GM12878 (cell line): ENCODE results near the gene ARHGAP45. TPM values are rescaled to one million over a fixed set of nuclear protein-coding genes. Genes with fewer than 3 reads are reported as not detected.

Experiments
- ATAC-seq: fragments of 200-7000 bp; cut with Tn5 transposase; 3 replicates; pipeline ENCODE4 v1.9.1; 2020; ENCODE audit warnings: mild to moderate bottlenecking, moderate library complexity
- BruUV-seq: library from RNA; stranded (reverse); fragments of 400-500 nt; replicated peaks from 2 replicates; lab custom pipeline; 2021; lab: Mats Ljungman, UMichigan
- CTCF ChIA-PET: fragments of 300-600 bp; sonication (Branson Sonifier 250); formaldehyde crosslinking; extraction: SDS; loops from one replicate; lab custom pipeline; 2021; ENCODE audit warnings: inconsistent platforms; lab: Yijun Ruan, JAX
- POLR2A ChIA-PET: fragments of 350-600 bp; formaldehyde crosslinking; extraction: SDS; loops from one replicate; lab custom pipeline; 2021; ENCODE audit warnings: inconsistent platforms; lab: Charles Lee
- RAD21 ChIA-PET: fragments of 300-600 bp; sonication (Branson Sonifier 250); formaldehyde crosslinking; loops from one replicate; lab custom pipeline; 2023; ENCODE audit warnings: antibody characterized with exemption; ENCODE audit not compliant: unreplicated experiment; lab: Charles Lee
- SMC1A ChIA-PET: fragments of 300-600 bp; sonication (Branson Sonifier 250); formaldehyde crosslinking; loops from one replicate; lab custom pipeline; 2023; ENCODE audit not compliant: unreplicated experiment, uncharacterized antibody; lab: Charles Lee
- DNase-seq: peaks from one replicate; pipeline ENCODE4 v3.0.0-alpha.2; 2011; ENCODE audit warnings: low read depth, low spot score
- FAIRE-seq: peaks from 3 replicates; lab custom pipeline; 2011; peaks lifted over from hg19 to GRCh38; lab: Jason Lieb, UNC
- H2AFZ ChIP-seq: 2 replicates; pipeline ENCODE4 v1.6.0; 2011; ENCODE audit warnings: low read depth, low read length, control low read depth; ENCODE audit not compliant: control insufficient read depth
- H3K27ac ChIP-seq: 2 replicates; pipeline ENCODE4 v1.5.1; 2011; ENCODE audit warnings: control low read depth; ENCODE audit not compliant: control insufficient read depth, insufficient read depth
- H3K27me3 ChIP-seq, 2 experiments: replicated peaks in 1 of 2; 2 replicates each; pipeline versions ENCODE4 v1.6.0 to v1.6.1; 2011; ENCODE audit warnings: low read length in 1 of 2; ENCODE audit not compliant: control insufficient read depth in 2 of 2, insufficient read depth in 2 of 2
- H3K36me3 ChIP-seq, 2 experiments: 2 replicates each; pipeline ENCODE4 v1.5.1; 2011; ENCODE audit warnings: low read length in 1 of 2; ENCODE audit not compliant: control insufficient read depth in 2 of 2, insufficient read depth in 2 of 2
- H3K4me1 ChIP-seq: 2 replicates; pipeline ENCODE4 v1.6.1; 2011; ENCODE audit warnings: mild to moderate bottlenecking, low read length, moderate library complexity, mixed read lengths; ENCODE audit not compliant: control insufficient read depth, insufficient read depth
- H3K4me2 ChIP-seq: 2 replicates; pipeline ENCODE4 v1.6.0; 2011; ENCODE audit warnings: control low read depth; ENCODE audit not compliant: control insufficient read depth, insufficient read depth
- H3K4me3 ChIP-seq: fragments of 200-600 bp; sonication (generic); 2 replicates; pipeline ENCODE4 v1.5.1; 2016
- H3K79me2 ChIP-seq: 2 replicates; pipeline ENCODE4 v1.6.0; 2011; ENCODE audit warnings: low read length; ENCODE audit not compliant: control insufficient read depth, insufficient read depth
- H3K9ac ChIP-seq: 2 replicates; pipeline ENCODE4 v1.8.0; 2011; ENCODE audit warnings: low read length, control low read depth, mixed read lengths; ENCODE audit not compliant: control insufficient read depth, insufficient read depth
- H3K9me3 ChIP-seq: replicated peaks from 3 replicates; pipeline ENCODE4 v1.5.1; 2011; ENCODE audit warnings: mild to moderate bottlenecking, low read length; ENCODE audit not compliant: control insufficient read depth, insufficient read depth
- H4K20me1 ChIP-seq: 2 replicates; pipeline ENCODE4 v1.6.0; 2011; ENCODE audit not compliant: control insufficient read depth, insufficient read depth
- CEBPZ ChIP-seq: fragments of 150-350 bp; IDR thresholded peaks from 2 replicates; pipeline ENCODE4 v1.6.1; 2016; ENCODE audit warnings: low read depth, low read length
- EZH2 ChIP-seq: IDR thresholded peaks from 2 replicates; pipeline ENCODE4 v1.6.1; 2012; ENCODE audit warnings: low read depth, mild to moderate bottlenecking, control low read depth, inconsistent platforms, low read length, borderline replicate concordance; ENCODE audit not compliant: control insufficient read depth
- FOXM1 ChIP-seq: IDR thresholded peaks from 2 replicates; pipeline ENCODE4 v1.6.1; 2012; ENCODE audit warnings: low read depth, mild to moderate bottlenecking, inconsistent platforms, low read length, moderate library complexity
- IKZF1 ChIP-seq: fragments of 450-650 bp; conservative IDR thresholded peaks from 2 replicates; pipeline ENCODE4 v1.6.1; 2017; ENCODE audit warnings: antibody characterized with exemption, mild to moderate bottlenecking
- MTA3 ChIP-seq: IDR thresholded peaks from 2 replicates; pipeline ENCODE4 v1.6.1; 2012; ENCODE audit warnings: low read length, inconsistent platforms, borderline replicate concordance
- POLR2A ChIP-seq: IDR thresholded peaks from 2 replicates; pipeline ENCODE4 v1.6.1; 2011; ENCODE audit warnings: low read depth, mild to moderate bottlenecking, low read length
- RB1 ChIP-seq: fragments of 450-650 bp; formaldehyde crosslinking; IDR thresholded peaks from 2 replicates; pipeline ENCODE4 v1.6.1; 2017; ENCODE audit warnings: mild to moderate bottlenecking, borderline replicate concordance
- ZSCAN29 ChIP-seq: fragments of 450-650 bp; IDR thresholded peaks from 2 replicates; pipeline ENCODE4 v1.6.1; 2017; ENCODE audit warnings: mild to moderate bottlenecking, moderate library complexity
- WGBS: methylation state at CpG from one replicate; pipeline ENCODE4 v1.1.6; 2016; ENCODE audit warnings: low lambda C conversion rate; ENCODE audit not compliant: insufficient replicate concordance, insufficient coverage; ENCODE audit errors: missing lambda C conversion rate; 5-methylcytosine and 5-hydroxymethylcytosine counted together
- in situ Hi-C: fragments of 300-500 bp; cut with MboI; formaldehyde crosslinking; loops from 9 replicates; pipeline ENCODE4 v1.14.3; 2018; ENCODE audit warnings: mixed read lengths
- intact Hi-C: fragments of 100-400 bp; cut with micrococcal nuclease; formaldehyde crosslinking; loops from one replicate; pipeline ENCODE4 v1.14.2; 2022; ENCODE audit not compliant: unreplicated experiment
- polyA plus RNA-seq, 11 experiments: library from polyadenylated mRNA; depleted of rRNA in 4 of 11; unstranded in 6 of 11; stranded (reverse) in 5 of 11; fragments of >200 nt; fragmentation: Nextera tagmentation in 4 of 11; fragmentation: Illumina TruSeq in 1 of 11; extraction: Ambion mirVana in 4 of 11; extraction: Trizol in 1 of 11; gene quantifications; 1 replicate in 1 of 11; 2 replicates in 10 of 11; pipeline versions ENCODE4 v1.2.1 to v1.2.3, GENCODE V29; 2011 to 2016; ENCODE audit warnings: inconsistent platforms in 2 of 11, missing spikeins in 2 of 11, low read depth in 1 of 11
- total RNA-seq, 4 experiments: library from RNA; depleted of rRNA in 3 of 4; stranded (reverse); fragments of >200 nt in 3 of 4; fragmentation: Illumina TruSeq in 1 of 4; extraction: Trizol in 1 of 4; gene quantifications; 2 replicates each; pipeline versions ENCODE4 v1.2.1 to v1.2.3, GENCODE V29; 2013 to 2021
- TF ChIP-seq, protein P1 (sequence below): IDR thresholded peaks from 2 replicates; pipeline ENCODE4 v1.6.1; 2012; ENCODE audit warnings: mild to moderate bottlenecking, low read depth, low read length
- TF ChIP-seq, protein P2 (sequence below): fragments of 450-650 bp; IDR thresholded peaks from 2 replicates; pipeline ENCODE4 v1.6.1; 2016; ENCODE audit warnings: mild to moderate bottlenecking

ARHGAP45 gene
- total and polyA plus RNA-seq, 10 of the 15 experiments (the other 5 are each of a cell fraction or from before 2014, with no cell fraction given) = 1.4 to 151 (median 59.9) TPM

- in situ Hi-C loops = loop anchor here (5.0 kb wide), 1 partner anchor 97 kb away; no protein-coding TSS in a partner anchor
- no peak for FAIRE-seq
- intact Hi-C loops = no loop called here
Observed at GRCh38 chr19:1105008-1105872, 38.3 kb downstream of the ARHGAP45 start.

More at GRCh38 chr19:1105008-1105872, 38.3 kb downstream of the ARHGAP45 start:
- Histone ChIP-seq H3K36me3 (peaks cover 0 to 13% of the 10 kb centered on the region in 2 experiments; a peak in 2 of 4 replicates), H3K9me3 (no peaks in the 10 kb centered on the region; the same call in 2 of the 3 replicates), H3K79me2 (peaks cover 9% of the 10 kb centered on the region), H3K27ac (peak overlapping the region; percentile 87), H4K20me1 (no peaks in the 10 kb centered on the region; the same call in 1 of the 2 replicates), H2AFZ (no peak overlapping the region), H3K27me3 (no peaks in the 10 kb centered on the region), H3K4me2 (peak overlapping the region; percentile 75), H3K4me1 (peaks cover 26% of the 10 kb centered on the region), H3K4me3 (peak overlapping the region; percentile 91), H3K9ac (peak overlapping the region; percentile 74)
- SMC1A ChIA-PET = interaction anchor here (1.2 kb wide), 1 partner anchor 181 kb away, joined by 3 read pairs; no protein-coding TSS in a partner anchor
- RAD21 ChIA-PET = interaction anchor here (0.9 to 1.8 kb wide), 2 partner anchors 38 to 41 kb away, joined by 5 to 6 read pairs; partner anchors contain the start of gene ARHGAP45
- CTCF ChIA-PET = no interaction called here
- DNase-seq = no peak
- POLR2A ChIA-PET = interaction anchor here (3.2 to 3.3 kb wide), 2 partner anchors 12 to 30 kb away, joined by 24 to 25 read pairs; no protein-coding TSS in a partner anchor
- BruUV-seq = TSS peak; percentile 78
- no peak for ATAC-seq
- TF ChIP-seq RB1 (no peak), FOXM1 (no peak), MTA3 (no peak), POLR2A (peak; percentile 8; the same call in 1 of the 2 replicates), EZH2 (no peak), IKZF1 (no peak), ZSCAN29 (no peak), CEBPZ (no peak)
- TF ChIP-seq, protein P1, sequence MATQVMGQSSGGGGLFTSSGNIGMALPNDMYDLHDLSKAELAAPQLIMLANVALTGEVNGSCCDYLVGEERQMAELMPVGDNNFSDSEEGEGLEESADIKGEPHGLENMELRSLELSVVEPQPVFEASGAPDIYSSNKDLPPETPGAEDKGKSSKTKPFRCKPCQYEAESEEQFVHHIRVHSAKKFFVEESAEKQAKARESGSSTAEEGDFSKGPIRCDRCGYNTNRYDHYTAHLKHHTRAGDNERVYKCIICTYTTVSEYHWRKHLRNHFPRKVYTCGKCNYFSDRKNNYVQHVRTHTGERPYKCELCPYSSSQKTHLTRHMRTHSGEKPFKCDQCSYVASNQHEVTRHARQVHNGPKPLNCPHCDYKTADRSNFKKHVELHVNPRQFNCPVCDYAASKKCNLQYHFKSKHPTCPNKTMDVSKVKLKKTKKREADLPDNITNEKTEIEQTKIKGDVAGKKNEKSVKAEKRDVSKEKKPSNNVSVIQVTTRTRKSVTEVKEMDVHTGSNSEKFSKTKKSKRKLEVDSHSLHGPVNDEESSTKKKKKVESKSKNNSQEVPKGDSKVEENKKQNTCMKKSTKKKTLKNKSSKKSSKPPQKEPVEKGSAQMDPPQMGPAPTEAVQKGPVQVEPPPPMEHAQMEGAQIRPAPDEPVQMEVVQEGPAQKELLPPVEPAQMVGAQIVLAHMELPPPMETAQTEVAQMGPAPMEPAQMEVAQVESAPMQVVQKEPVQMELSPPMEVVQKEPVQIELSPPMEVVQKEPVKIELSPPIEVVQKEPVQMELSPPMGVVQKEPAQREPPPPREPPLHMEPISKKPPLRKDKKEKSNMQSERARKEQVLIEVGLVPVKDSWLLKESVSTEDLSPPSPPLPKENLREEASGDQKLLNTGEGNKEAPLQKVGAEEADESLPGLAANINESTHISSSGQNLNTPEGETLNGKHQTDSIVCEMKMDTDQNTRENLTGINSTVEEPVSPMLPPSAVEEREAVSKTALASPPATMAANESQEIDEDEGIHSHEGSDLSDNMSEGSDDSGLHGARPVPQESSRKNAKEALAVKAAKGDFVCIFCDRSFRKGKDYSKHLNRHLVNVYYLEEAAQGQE = no peak
- TF ChIP-seq, protein P2, sequence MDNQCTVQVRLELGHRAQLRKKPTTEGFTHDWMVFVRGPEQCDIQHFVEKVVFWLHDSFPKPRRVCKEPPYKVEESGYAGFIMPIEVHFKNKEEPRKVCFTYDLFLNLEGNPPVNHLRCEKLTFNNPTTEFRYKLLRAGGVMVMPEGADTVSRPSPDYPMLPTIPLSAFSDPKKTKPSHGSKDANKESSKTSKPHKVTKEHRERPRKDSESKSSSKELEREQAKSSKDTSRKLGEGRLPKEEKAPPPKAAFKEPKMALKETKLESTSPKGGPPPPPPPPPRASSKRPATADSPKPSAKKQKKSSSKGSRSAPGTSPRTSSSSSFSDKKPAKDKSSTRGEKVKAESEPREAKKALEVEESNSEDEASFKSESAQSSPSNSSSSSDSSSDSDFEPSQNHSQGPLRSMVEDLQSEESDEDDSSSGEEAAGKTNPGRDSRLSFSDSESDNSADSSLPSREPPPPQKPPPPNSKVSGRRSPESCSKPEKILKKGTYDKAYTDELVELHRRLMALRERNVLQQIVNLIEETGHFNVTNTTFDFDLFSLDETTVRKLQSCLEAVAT = peak; percentile 63; the same call in 1 of the 2 replicates
- 31% methylated on average over 62 of the region's 69 CpGs for WGBS
